BJ (cell line): ENCODE measurements around the gene LRP5. TPM values are rescaled to one million over a fixed set of nuclear protein-coding genes. Genes with fewer than 3 reads are reported as not detected.

ENCODE experiments used
- CTCF ChIA-PET: fragments of 350-600 bp; formaldehyde crosslinking; extraction: SDS; loops from one replicate; lab custom pipeline; 2021; ENCODE audit warnings: antibody characterized with exemption, inconsistent platforms; lab: Yijun Ruan, JAX
- POLR2A ChIA-PET: fragments of 300-600 bp; sonication (Branson Sonifier 250); formaldehyde crosslinking; extraction: SDS; loops from one replicate; lab custom pipeline; 2021; ENCODE audit warnings: antibody characterized with exemption; lab: Charles Lee
- DNase-seq: peaks from one replicate; pipeline ENCODE4 v3.0.0-alpha.2; 2011; ENCODE audit warnings: low read depth
- H3K27me3 ChIP-seq: 2 replicates; pipeline ENCODE4 v1.6.0; 2011; ENCODE audit warnings: low read length; ENCODE audit not compliant: control insufficient read depth, insufficient read depth
- H3K36me3 ChIP-seq: 2 replicates; pipeline ENCODE4 v1.5.1; 2011; ENCODE audit warnings: low read length; ENCODE audit not compliant: control insufficient read depth, insufficient read depth
- H3K4me3 ChIP-seq: 2 replicates; pipeline ENCODE4 v1.5.1; 2011; ENCODE audit warnings: low read depth, mild to moderate bottlenecking, control low read depth, low read length
- CTCF ChIP-seq: IDR thresholded peaks from 2 replicates; pipeline ENCODE4 v1.5.1; 2011; ENCODE audit warnings: low read depth, mild to moderate bottlenecking, control low read depth, inconsistent platforms, low read length, moderate library complexity; ENCODE audit not compliant: insufficient read depth
- polyA plus RNA-seq: library from polyadenylated mRNA; depleted of rRNA; stranded (reverse); fragments of >200 nt; gene quantifications from 2 replicates; pipeline ENCODE4 v1.2.3, GENCODE V29; 2011

LRP5 gene
- polyA plus RNA-seq, 1 experiment, result 11.5 TPM

- TF ChIP-seq CTCF, result no peak
- Histone ChIP-seq H3K4me3 (no peak overlapping the region), H3K27me3 (no peaks in the 10 kb centered on the region), H3K36me3 (peaks cover 8% of the 10 kb centered on the region)
- ChIA-PET CTCF (interaction anchor here (1.2 to 1.7 kb wide), 3 partner anchors 9 to 182 kb away, joined by 3 to 6 read pairs (median 4); no protein-coding TSS in a partner anchor), POLR2A (no interaction called here)
- no peak for DNase-seq
Observed at GRCh38 chr11:68439355-68440065, 127.1 kb downstream of the LRP5 start.

- CTCF ChIA-PET, result interaction anchor here (1.2 to 1.7 kb wide), 2 partner anchors 16 to 183 kb away, joined by 3 to 6 read pairs; no protein-coding TSS in a partner anchor
- H3K36me3 ChIP-seq, result peaks cover 9% of the 10 kb centered on the region
- DNase-seq, result no peak
- no peaks in the 10 kb centered on the region for H3K27me3 ChIP-seq
- POLR2A ChIA-PET, result no interaction called here
- no peak for TF ChIP-seq CTCF
- no peak overlapping the region for H3K4me3 ChIP-seq
Observed at GRCh38 chr11:68440224-68440623, 127.8 kb downstream of the LRP5 start.

GRCh38 chr11:68441466-68442230 is 129.3 kb downstream of the LRP5 start:
- CTCF ChIA-PET, result interaction anchor here (0.7 to 1.5 kb wide), 4 partner anchors 19 to 184 kb away, joined by 3 to 5 read pairs (median 3); no protein-coding TSS in a partner anchor
- H3K36me3 ChIP-seq, result peaks cover 9% of the 10 kb centered on the region
- no peak for TF ChIP-seq CTCF
- H3K4me3 ChIP-seq, result no peak overlapping the region
- no peaks in the 10 kb centered on the region for H3K27me3 ChIP-seq
- POLR2A ChIA-PET, result no interaction called here
- DNase-seq, result no peak

GRCh38 chr11:68442433-68442832 is 130.0 kb downstream of the LRP5 start:
- Histone ChIP-seq H3K27me3 (no peaks in the 10 kb centered on the region), H3K4me3 (no peak overlapping the region), H3K36me3 (peaks cover 9% of the 10 kb centered on the region)
- POLR2A ChIA-PET, result no interaction called here
- CTCF ChIA-PET, result interaction anchor here (1.0 to 1.5 kb wide), 2 partner anchors 18 to 185 kb away, joined by 3 to 5 read pairs; no protein-coding TSS in a partner anchor
- TF ChIP-seq CTCF, result no peak
- DNase-seq, result no peak

- POLR2A ChIA-PET, result no interaction called here
- Histone ChIP-seq H3K27me3 (no peaks in the 10 kb centered on the region), H3K4me3 (no peak overlapping the region), H3K36me3 (peaks cover 9% of the 10 kb centered on the region)
- no peak for DNase-seq
- no peak for TF ChIP-seq CTCF
- CTCF ChIA-PET, result no interaction called here
Observed at GRCh38 chr11:68444566-68444965, 132.2 kb downstream of the LRP5 start.
